CD4-positive, alpha-beta T cell treated with Interferon gamma for 1 hour (primary cell): ENCODE data around the gene CKLF.
"Not testable (repeated sequence)": the region's sequence is repeated elsewhere in the genome, so short reads cannot be mapped to it uniquely, and the experiment has no call there.

Experiments used
- DNase-seq: peaks from one replicate; pipeline ENCODE4 v3.0.0-alpha.2; 2020

The CKLF gene

GRCh38 chr16:66572356-66572755 is 20.0 kb downstream of the CKLF start:
- no peak for DNase-seq

DNA sequence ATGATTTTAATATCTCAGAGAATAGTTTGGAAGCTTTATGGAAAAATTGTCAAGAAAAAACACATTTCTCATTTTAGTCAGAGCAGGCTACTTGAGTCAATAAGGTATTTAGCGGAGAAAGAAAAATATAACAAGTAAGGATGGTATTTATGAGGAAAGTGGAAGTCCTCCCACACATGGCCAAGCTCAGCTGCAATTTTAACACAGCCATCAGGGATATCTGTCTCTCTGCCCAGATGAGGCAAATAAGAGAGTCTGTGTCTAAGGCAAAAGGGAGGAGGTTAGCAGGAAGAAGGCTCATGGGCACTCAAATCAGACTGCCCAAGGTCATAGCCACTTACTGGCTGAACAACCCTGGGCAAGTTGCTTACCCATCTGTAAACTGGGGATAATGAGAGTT is 21.7 kb downstream of the CKLF start:
- DNase-seq = no peak

- DNase-seq = no peak
Measured at GRCh38 chr16:66574531-66574930, 22.2 kb downstream of the CKLF start.

DNA sequence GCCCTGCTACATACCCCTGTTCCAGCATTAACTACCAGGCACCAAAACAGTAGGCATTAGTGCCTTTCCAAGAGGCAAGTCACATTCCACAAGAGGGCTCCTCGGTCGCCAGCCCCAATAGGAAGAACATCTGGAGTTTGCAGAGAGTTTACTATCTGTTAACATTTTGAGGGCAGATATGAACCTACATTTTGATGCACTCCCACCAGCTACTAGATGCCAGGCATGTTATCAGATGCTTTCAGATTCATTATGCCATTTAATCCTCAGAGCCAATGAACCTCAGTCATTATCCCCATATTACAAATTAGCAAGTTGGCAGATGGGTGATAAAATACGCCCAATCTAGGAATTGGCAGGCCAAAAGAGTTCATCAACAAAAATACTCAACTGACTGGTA is 22.7 kb downstream of the CKLF start:
- DNase-seq = no peak

DNA sequence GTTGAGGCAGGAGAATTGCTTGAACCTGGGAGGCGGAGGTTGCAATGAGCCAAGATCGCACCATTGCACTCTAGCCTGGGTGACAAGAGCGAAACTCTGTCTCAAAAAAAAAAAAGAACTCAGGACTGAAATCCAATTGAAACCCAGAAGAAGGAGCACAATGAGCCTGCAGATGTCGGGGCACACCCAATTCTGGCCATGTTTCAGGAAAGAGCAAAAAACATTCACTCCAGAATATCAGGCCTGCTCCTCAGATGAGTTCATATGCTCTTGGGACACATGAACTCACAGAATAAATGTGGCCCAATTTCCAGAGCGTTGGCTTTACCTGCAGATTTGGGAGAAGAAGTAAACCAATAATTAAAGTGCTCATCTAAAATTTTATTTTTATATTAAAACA is 23.9 kb downstream of the CKLF start:
- no peak for DNase-seq

DNA sequence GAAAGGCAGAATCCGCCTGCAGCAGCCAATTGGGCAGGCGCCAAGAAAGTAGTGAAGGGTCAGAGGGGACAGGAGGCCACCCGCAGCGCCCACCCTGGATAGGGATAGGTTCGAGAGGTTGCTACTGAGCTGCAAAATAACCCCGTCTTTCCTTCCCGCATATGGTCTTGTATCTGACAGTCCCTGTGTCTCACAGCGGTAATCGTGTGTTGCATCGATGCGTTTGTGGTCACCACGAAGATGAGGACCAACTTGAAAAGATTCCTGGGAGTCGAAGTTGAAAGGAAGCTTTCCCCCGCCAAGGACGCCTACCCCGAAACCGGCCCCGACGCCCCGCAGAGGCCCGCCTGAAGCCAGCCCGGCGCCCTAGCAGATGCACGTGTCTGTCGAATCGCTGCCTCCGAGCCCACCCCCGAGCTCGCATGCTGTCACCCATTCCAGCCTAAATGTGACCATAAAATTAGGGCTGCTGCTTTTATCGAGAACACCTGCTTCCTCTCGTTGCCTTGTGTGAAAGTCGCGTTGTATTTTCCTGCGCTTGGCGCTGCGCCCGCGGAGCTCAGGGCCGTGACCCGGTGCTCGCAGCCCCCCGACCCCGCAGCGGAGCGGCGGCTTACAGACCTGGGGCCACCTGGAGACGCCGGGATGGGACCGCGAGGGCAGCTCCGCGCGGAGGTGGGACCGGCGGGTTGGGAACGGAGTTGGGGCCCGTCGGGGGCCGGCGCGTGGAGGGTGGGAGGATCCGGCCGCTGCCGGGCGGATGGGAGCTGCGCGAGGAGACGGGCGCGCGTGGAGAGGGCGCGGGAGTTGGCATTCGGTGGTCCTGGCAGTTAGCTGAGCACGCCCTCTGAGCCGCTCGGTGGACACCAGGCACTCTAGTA is 26.5 kb downstream of the CKLF start, which contains the start of gene CMTM2:
TSS of gene CMTM2 (plus strand) at position 813 of the 881 bp plus-strand sequence. CDS start 145 bp downstream, outside the sequence.
- no peak for DNase-seq

DNA sequence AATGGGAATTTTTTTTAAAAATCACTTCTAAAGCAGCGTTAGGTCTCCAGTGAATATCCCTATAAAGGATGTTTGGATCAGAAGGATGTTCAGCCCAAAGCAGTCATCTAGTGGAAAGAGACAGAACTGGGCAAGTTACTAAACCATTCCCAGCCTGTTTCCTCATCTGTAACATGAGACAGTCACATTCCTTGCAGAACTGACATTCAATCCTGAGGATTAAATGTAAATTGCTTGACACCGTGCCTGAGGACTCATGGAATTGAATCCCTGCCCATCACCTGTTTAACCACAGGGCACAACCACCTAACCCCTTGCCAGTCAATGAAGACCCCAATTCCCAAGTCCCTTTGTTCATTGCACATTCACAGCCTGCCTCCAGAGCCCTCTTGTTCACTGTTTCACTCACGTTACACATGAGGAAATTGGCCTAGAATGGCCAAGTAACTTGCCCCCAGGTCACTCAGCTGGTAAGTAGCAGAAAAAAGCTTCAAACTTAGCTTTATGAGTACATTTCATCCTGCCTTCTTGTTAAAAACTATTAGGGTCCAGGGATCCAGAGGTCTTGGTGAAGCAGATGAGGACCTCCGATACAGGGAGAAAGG is 28.3 kb downstream of the CKLF start:
- no peak for DNase-seq

DNA sequence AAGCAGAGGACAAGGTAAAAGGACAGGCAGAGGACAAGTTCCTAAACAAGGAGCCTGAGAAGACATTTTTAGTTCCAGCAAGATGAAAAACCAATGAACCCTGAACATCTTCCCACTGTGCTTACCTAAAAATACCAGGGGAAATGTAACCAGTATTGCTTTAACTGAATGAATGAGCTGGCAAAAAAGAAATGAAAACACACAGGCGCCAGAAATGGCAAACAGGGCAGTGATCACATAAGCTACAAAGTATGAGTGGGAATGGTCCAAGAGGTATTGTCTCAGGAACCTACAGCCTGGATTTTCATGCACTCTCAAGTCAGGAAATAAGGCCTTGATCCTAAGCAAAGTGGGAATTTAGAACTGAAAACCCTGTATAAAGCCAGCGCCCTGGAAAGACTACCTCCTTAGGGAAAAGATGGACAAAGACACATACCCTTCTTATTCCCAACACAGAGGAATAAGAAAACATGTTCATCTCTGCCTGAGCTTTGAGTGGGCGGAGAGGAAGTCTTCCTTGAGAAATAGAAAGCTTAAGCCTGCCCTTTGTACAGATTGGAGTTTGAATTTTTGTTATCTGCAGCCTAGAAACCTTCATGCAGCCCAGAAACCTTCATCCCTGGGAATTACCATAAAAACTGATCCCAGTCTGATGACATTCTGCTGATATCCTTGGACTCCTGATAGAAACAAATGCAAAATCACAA is 29.0 kb downstream of the CKLF start:
- no peak for DNase-seq

GRCh38 chr16:66585481-66586239 is 33.3 kb downstream of the CKLF start:
- no peak for DNase-seq

GRCh38 chr16:66587881-66588600 is 35.7 kb downstream of the CKLF start:
- no peak for DNase-seq

DNA sequence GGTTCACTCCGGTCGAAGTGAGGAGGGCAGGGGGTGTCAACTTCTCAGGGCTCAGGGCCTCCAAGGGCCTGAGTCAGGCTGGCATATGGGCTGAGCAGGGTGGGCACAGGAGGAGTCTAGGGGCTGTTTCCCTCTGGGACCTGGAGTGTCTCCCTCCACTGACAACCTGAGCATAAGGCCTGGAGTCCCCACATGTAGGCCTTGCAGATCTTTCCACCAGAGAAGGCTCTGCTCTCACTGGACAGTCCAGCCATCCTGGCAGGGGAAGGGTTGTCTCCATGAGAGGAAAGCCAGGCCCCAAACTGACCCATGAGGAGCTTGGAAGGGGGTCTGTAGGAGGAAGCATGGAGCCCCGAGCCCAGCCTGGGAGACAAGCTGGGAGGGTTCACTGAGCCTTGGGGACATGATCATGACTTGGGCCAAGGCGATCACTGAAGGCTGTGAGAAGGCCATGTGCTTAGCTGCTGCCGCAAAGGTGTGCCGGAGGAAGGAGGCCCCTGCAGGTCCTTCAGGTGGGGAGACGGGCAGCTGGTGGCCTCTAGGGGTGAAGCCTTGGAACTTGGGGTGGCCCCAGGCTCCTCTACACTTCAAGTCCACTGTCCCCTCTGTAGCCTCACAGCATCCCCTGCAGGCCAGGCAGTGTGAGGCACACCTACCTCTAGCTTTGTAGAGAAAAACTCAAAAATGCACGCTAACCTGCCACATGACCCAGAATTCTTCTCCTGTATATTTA is 36.8 kb downstream of the CKLF start:
- peak; percentile 80 for DNase-seq

DNA sequence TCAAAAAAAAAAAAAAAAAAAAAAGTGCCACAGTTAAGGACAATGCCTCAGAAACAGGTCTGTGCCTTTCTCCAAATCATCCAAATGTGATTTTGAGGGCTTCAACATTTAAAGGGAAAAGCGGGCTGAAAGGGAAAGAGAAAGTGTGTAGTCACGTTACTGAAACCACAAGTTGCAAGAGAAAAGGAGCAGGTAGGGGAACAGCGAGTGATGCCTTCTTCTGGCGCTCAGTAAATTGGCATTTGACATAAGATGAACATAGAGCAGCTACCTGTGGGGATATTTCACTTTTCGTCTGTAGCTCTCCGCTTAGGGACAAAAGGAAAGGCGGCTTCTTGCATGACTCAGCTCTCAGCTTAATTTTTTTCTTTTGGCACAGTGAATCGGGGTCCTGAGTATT is 37.9 kb downstream of the CKLF start:
- DNase-seq = no peak

DNA sequence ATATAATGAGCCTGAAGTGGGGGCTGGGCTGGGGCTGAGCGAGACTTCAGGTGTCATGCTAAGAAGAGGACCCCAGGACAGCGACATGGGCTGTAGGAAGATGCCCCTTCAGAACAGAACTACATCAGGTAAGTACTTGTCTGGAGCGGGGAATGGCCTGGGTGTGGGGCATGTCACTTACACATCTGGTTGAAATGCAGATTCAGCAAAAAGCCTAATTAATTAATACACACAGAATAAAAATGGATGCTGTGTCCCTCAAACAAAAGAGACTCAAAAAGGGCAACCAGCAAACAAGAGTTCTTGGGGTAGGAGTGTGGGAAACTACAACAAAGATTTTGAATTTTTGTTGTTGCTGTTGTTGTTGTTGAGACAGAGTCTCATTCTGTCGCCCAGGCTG is 38.6 kb downstream of the CKLF start:
- DNase-seq = no peak

DNA sequence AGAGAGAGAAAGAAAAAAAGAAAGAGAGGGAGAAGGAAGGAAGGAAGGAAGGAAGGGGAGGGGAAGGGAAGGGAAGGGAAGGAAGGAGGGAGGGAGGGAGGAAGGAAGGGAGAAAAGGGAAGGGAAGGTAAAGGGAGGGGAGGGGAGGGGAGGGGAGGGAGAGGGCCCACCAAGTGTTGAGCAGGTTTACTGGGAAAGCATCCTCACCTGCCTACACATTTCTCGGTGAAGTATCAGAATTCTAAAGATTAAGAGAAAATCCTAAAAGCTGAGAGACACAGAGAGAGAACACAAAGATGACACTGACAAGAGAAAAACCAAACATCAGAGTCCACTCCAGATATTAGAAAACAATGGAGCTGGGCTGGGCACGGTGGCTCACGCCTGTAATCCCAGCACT is 39.9 kb downstream of the CKLF start:
- no peak for DNase-seq

DNA sequence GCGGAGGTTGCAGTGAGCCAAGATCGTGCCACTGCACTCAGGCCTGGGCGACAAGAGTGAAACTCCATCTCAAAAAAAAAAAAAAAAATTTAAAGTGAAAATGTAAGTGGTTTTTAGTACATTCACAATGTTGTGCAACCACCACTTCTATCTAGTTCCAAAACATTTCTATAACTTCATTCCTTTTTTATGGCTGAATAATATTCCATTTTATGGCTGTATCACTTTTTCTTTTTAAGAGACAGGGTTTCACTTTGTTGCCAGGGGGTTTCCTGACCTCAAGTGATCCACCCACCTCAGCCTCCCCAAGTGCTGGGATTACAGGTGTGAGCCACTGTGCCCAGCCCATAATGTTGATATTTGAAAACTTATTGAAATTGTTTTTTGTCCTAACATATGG is 40.4 kb downstream of the CKLF start:
- DNase-seq = no peak

GRCh38 chr16:66594739-66595138 is 42.4 kb downstream of the CKLF start:
- DNase-seq = no peak

DNA sequence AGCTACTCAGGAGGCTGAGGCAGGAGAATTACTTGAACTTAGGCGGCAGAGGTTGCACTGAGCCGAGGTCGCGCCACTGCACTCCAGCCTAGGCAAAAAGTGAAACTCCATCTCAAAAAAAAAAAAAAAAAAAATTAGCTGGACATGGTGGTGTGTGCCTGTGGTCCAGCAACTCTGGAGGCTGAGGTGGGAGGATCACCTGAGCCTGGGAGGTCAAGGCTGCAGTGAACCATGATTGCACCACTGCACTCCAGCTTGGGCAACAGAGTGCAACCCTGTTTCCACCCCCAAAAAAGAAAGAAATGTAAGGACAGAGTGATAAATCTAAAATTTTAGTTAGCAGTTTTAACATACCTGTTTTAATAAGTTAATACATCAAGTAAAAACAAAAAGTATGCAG is 44.2 kb downstream of the CKLF start:
- DNase-seq = not testable (repeated sequence)

DNA sequence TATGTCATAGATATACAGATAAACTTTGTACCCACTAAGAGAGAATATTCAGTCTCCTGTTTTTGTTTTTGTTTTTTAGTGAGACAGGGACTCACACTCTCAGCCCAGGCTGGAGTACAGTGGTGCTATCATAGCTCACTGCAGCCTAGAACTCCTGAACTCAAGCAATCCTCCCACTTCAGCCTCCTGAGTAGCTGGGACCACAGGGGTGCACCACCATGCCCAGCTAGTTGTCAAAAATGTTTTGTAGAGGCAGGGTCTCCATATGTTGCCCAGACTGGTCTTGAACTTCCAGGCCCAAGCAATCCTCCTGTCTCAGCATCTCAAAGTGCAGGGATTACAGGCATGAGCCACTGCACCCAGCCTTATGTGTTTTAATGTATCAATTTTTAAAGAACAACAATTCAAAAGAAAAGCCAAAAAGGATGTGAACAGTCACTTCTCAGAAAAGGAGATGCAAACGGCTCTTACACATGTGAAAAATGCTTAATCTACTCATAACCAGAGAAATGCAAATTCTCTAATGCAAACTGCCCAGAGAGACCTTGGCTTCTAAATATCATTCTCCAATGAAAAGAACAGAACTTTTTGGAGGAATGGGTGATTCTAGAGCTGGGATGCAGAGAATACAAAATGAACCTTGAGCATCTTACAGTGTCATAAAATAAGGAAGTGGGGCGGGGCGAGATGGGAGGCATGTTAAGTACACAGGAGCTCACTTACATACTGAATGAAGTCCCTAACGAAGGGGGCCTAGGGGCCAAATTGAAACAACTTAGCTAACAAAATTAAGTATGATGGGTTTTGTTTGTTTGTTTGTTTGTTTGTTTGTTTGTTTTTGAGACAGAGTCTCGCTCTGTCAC is 44.8 kb downstream of the CKLF start:
- no peak for DNase-seq

GRCh38 chr16:66598111-66598510 is 45.7 kb downstream of the CKLF start:
- DNase-seq = no peak

DNA sequence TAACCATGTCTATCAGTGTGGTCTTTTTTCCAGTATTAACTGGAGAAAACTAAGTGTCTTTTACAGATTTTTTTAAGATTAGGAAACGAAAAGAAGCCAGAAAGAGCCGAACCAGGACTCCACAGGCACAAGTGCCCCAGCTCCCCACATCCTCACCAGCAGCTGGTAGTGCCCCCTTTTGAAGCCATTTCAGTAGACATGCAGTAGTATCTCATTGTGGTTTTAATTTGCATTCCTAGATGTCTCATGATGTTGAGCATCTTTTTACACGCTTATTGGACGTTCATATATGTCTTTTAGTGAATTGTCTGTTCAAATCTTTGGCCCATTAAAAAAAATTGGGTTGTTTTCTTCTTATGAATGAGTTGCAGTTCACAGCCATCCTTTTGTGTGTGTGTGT is 47.4 kb downstream of the CKLF start:
- no peak for DNase-seq

DNA sequence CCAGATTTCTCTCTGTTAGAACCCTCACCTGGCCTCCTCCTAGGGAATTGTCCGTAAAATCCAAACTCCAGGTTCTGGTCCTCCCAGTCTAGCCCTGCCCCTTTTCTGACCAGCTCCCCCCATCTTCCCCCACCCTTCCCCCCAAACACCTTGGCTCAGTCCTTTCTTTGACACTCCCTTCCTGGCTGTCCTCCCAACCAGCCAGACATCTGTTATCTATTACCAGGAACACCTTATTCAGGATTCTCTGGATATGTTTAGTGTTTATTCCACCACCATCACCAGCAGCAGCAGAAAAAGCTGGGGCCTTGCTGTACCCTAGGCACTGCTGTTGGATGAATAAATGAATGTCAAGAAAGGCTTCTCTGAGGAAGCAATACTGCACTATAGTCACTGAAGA is 48.1 kb downstream of the CKLF start:
- no peak for DNase-seq
